ENCODE measurements around the gene AQP12B. TPM values are rescaled to one million over a fixed set of nuclear protein-coding genes. Genes with fewer than 3 reads are reported as not detected.
"Not testable (repeated sequence)": the region's sequence is repeated elsewhere in the genome, so short reads cannot be mapped to it uniquely, and the experiment has no call there.

The AQP12B gene, protein sequence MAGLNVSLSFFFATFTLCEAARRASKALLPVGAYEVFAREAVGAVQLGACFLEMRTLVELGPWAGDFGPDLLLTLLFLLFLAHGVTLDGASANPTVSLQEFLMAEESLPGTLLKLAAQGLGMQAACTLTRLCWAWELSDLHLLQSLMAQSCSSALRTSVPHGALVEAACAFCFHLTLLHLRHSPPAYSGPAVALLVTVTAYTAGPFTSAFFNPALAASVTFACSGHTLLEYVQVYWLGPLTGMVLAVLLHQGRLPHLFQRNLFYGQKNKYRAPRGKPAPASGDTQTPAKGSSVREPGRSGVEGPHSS
- 1 to 10 TPM in 1 of 2 donors, under 1 TPM in 1; 0.85 to 2.4 TPM for total RNA-seq
- long read RNA-seq, partial matches to known transcripts, result 0 of 2 reads
- long read RNA-seq, other reads (novel, unspliced or antisense), result 2 of 2 reads

DNA sequence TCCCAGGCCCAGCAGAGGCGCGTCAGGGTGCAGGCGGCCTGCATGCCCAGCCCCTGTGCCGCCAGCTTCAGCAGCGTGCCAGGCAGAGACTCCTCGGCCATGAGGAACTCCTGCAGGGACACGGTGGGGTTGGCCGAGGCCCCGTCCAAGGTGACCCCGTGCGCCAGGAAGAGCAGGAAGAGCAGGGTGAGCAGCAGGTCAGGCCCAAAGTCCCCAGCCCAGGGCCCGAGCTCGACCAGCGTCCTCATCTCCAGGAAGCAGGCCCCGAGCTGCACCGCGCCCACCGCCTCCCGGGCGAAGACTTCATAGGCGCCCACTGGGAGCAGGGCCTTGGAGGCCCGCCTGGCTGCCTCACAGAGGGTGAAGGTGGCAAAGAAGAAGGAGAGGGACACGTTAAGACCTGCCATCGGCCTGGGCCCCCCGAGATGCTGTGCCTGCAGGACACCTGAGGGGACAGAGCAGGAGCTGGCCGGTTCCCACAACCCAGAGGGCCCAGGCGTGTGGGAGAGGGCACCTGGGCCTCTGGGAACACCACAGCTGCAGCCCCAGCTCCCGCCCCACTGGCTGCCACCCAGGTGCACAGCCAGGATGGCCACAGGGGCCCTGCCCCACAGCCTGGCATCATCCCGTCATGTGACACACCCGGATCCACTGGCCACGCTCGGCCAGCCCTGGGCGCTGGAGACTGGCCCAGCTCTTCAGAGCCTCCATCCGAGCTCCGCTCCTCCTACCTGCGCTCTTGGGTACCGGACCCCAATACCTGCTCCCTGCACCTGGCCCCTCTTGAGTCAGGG is at the start of gene AQP12B:
Gene AQP12B (minus strand): TSS at position 455 of the 794 bp plus-strand sequence. CDS start 48 bp downstream, at position 407.
- intact Hi-C loops (cut with DNase I, micrococcal nuclease); DNase-seq: not testable (repeated sequence)
- ATAC-seq, result peak; percentile 20

DNA sequence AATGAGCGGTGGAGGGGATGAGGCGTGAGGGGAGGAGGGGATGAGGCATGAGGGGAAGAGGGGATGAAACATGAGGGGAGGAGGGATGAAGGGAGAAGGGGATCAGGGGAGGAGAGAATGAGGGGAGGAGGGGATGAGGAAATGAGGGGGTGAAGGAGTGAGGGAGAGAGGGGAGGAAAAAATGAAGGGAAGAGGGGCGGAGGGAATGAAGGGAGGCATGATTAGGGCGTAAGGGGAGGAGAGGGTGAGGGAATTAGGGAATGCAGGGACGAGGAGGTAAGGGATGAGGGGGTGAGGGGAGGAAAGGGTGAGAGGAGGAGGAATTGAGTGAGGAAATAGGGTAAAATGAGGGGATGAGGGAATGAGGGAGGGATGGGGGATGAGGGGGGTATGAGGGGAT is 49.5 kb upstream of the AQP12B start:
- DNase-seq, result no peak
- intact Hi-C loops (cut with DNase I, micrococcal nuclease), result no loop called here
- ATAC-seq, result no peak

DNA sequence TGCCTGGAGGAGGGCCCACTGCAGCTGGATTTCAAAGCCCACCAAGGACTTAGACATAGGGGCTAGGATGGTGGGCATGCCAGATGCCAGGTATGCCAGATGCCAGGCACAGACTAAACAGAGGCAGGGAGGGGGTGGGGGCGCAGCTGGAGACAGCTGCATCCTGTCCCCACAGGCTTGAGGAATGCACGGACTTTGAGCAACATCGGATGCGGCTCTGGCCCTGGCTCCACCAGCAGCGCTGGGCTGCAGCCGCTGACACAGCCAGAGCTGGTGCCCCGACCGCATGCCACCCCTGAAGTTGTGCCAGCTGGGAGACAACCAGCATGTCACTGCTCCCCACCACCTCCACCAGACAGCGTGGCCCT is 48.5 kb upstream of the AQP12B start:
- intact Hi-C loops (cut with DNase I, micrococcal nuclease), result no loop called here
- ATAC-seq, result no peak
- no peak for DNase-seq

DNA sequence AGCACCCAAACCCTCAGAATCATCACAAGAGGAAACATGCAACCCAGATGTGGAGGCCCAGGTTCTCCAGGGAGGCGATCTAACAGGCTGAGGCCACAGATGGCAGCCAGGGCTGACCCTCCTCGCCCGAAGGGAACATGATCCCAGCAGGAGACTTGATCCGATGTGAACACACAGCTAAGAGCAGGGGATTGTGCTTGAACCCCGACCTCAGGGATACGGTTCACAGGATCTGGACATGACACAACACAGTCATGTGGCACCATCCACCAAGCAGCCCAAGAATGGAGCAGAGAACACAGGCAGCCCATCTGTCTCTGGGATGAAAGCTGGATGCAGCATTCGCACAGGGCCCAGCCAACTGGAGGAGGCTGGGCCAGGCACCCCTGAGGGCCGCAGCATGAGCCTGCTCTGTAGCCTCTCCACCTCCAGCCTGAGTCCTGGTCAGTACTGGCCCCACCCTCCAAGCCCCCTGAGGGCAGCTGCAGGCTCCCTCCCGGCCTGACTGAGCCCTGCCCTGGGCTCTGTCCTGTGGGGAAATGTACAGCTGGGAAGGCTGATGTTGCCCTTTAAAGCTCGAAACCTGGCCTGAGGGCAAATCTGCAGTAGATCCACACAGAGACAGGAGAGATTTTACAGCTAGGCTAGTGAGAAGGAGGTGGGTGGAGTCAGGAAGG is 48.0 kb upstream of the AQP12B start:
- ATAC-seq (no peak), DNase-seq (no peak)
- intact Hi-C loops (cut with DNase I, micrococcal nuclease), result no loop called here

DNA sequence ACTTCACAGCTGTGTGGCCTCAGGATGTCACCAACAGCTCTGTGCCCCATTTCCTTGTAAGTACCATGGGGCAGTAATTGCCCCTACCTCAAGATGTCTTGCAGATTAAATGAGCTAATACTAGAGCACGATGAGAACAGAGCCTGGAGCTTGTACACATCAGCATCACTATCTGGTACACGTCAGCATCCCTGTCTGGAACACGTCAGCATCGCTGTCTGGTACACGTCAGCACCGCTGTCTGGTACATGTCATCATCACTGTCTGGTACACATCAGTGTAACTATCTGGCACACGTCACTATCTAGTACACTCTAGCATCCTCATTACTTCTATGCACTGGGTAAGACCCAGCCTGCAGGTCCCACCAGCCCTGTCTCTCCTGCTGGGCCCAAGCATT is 46.1 kb upstream of the AQP12B start:
- ATAC-seq (no peak), DNase-seq (no peak)
- intact Hi-C loops (cut with DNase I, micrococcal nuclease), result no loop called here

DNA sequence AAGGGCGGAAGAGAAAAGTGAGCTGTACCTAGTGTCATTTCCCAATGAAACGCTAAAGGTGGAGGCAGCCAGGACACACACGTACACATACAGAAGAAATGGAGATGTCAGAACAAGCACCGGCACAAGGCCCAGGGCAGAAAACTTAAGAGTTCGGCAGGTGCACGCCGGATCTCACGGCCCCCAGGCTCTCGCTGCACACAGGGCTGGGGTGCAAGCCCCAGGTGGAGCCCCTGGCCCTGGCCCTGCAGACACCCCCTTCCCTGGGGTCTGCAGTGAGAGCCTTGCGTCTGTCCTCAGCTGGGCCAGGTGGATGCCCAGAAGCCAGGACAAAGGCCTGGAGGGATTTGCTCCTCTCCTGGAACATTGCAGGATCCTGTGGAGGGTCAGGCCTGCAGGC is 45.7 kb upstream of the AQP12B start:
- ATAC-seq (no peak), DNase-seq (no peak)
- intact Hi-C loops (cut with DNase I, micrococcal nuclease), result no loop called here

DNA sequence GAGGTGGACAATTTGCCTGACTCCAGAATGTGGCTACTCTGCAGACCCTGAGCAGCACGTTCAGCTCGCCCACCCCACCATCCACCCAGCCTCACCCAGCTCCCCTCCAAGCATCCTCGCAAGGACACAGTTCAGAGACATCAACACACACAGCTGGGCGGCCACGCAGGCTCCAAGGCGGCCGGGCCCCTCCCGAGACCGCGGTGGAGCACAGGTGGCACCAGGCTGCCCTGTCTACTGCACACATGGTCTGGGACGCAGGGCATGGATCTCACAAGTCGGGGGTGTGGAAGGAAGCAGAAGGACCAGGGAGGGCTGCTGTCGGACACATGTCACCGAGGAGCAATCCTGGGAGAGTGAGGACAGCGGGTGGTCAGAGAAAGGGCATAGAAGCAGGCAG is 45.2 kb upstream of the AQP12B start:
- DNase-seq, result no peak
- intact Hi-C loops (cut with DNase I, micrococcal nuclease), result no loop called here
- no peak for ATAC-seq

DNA sequence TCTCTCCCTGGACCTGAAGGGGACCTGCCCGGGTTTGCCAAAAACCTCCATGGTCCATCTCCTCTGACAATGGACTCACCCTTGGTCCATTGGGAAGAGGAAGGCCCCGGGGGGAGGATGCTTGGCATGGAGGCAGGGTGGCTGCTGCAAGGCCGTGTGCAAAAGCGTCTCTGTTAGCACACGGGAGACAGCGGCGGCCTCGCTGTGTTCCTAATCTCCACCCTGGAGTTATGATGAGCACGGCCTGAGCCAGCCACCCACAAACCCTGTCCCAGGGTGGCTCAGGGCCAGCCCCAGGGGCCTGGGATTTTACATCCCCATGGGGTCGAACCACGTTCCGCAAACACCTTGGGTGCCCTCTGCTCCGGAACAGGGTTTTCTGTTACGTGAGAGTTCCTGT is 44.8 kb upstream of the AQP12B start:
- intact Hi-C loops (cut with DNase I, micrococcal nuclease), result no loop called here
- DNase-seq (no peak), ATAC-seq (no peak)

DNA sequence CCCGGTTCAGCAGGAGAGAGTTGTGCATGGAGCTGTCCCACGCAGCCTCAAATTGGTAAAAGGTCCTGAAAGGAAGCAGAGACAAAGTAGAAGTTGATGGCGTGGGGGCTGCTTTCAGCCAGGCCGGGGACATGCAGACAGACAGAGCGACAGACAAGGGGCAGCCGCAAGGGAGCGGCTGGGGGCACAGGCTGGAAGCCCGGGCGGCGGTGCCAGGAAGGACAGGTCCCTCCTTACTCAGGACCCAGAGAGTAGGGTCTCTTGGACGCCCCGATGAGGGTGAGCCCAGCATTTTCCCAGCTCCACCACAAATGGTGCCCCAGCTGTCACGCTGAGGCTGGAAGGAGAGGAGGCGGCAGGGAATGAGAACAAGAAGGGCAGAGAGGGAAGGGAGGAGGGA is 44.2 kb upstream of the AQP12B start:
- no peak for ATAC-seq
- no peak for DNase-seq
- intact Hi-C loops (cut with DNase I, micrococcal nuclease), result no loop called here

DNA sequence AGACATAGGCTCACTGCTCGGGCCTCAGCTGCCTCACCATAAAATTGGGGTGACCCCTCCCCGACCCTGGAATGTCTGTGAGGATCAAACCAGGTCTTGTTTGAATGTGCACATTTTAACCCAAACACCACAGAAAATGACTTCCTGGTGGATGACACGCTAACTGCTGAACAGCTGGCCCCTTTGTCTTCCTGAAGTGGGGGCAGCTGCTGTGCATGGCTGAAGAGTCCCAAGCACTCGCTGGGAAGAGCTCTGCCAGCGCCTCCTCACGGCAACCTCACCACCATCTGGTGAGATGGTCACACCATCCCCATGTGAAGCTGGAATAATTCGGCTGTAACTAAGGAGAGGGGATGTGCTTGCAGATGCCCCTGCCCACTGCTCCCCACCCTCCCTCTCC is 43.0 kb upstream of the AQP12B start:
- DNase-seq, result no peak
- intact Hi-C loops (cut with DNase I, micrococcal nuclease), result no loop called here
- ATAC-seq, result no peak

DNA sequence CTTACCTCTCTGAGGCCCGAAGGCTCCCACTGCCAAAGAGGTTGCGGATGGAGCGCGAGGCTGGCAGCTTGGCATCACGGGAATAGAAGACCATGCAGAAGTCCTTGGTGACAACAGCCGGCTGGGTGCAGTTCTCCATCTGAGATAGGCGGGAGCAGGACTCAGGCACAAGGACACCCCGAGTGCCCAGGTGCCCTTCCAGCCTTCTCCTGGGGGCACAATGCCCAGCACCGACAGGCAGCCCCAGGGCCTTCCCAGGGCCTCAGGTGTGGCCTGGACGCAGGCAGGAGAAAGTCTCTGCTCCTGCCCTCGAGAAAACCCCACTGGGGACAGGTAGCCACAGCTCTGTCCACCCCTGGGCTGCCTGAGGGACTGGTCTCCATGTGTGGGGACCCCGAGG is 42.6 kb upstream of the AQP12B start:
- intact Hi-C loops (cut with DNase I, micrococcal nuclease), result no loop called here
- ATAC-seq, result no peak

DNA sequence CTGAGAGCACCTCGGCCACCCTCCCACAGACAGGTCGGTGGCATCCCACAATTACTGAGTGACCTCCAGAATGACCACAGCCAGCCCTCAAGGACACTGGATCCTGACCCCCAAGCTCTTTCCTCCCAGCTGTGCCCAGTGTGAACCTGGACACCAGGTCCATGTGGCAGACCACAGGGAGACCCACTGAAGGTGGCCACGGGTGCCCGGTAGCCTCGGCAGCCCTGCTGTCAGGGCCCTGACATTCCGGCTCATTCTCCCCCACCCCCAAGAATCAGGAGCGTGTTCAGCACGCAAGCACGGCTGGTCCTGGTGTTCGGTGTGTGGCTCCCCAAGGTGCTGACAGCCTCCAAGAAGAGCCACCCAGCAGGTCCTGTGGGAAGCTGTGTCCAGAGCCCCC is 41.7 kb upstream of the AQP12B start:
- DNase-seq, result no peak
- ATAC-seq, result no peak
- intact Hi-C loops (cut with DNase I, micrococcal nuclease), result no loop called here

More for the DNA sequence above, 42.6 kb upstream of the AQP12B start:
- no peak for DNase-seq

DNA sequence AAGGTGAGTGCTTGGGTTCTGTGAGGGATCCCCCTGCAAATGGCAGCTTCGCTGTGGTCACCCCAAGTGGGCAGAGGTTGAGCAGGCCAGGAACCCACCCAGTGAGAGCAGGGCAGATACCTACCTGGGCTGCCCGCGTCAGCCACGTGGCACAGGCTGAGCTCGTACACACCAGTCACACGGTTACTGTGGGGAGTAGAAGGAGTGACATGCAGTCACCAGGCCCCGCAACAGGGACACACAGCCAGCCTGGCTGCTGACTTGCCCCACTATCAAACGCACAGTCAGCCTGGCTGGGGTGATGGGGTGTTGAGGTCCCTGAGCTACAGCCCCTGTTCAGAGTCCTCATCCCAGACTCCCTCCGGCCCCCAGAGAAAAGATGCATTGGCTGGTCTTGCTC is 41.2 kb upstream of the AQP12B start:
- no peak for DNase-seq
- ATAC-seq, result no peak
- intact Hi-C loops (cut with DNase I, micrococcal nuclease), result no loop called here

DNA sequence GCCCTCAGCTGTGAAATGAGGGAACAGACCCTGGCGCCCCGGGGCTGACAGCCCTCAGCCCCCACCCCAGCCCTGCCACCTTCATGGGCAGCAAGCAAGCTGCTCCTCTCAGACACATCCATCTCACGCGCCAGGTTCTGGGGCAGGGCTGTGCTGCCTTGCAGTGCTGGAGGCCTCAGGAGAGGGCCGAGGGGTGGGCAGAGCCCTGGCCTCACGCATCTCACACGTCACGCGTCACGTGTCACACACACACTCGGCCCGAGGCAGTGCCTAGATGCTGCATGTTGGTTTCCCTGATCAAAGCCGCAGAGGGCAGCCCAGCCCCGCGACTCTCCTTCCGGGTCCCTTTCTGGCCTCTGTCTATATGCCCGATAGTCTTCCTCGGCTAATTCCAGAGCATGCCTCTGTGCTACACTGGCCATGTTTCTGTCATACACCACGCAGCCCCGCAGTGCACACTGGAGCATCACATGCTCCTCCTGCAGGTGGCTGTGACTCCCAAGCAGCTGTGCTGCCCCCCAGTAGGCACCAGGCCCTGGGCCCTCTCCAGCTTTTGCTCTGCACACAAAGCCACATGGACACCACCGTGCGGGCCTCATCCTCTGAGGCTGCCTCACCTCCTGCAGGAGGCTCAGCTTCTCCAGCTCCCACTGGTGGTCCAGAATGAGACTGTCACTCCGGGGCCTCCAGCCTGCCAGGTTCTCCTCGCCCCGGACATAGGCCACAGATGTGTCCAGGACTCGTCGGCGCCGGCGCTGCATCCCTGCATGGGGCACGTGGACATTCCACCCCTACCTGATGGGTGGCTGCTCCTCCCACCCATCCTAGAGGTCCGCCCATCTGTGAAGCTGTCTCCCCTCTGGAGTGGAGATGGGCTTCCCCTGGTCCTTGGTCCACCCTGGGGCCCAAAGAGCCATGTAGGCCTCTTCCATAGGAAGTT is 40.4 kb upstream of the AQP12B start:
- no peak for ATAC-seq
- intact Hi-C loops (cut with DNase I, micrococcal nuclease), result no loop called here
- DNase-seq, result no peak

DNA sequence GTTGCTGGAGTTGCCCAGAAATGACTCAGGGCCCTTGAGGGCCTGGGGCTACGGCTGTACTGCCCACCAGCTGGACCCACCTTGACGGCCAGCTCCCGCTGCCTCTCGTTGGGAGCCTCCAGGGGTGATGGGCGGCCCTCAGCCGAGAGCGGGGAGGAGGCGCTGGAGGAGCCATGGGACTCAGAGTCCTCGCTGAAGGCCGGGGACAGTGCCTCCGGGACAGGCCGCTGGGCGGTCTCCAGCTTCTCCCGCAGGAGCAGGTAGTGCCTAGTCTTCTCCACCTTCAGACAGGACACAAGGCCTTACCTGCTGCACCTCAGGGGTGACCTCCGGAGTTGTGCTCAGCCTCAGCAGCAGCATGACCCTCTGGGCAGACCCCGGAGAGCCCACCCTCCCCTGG is 39.7 kb upstream of the AQP12B start:
- no peak for DNase-seq
- intact Hi-C loops (cut with DNase I, micrococcal nuclease), result no loop called here
- no peak for ATAC-seq

DNA sequence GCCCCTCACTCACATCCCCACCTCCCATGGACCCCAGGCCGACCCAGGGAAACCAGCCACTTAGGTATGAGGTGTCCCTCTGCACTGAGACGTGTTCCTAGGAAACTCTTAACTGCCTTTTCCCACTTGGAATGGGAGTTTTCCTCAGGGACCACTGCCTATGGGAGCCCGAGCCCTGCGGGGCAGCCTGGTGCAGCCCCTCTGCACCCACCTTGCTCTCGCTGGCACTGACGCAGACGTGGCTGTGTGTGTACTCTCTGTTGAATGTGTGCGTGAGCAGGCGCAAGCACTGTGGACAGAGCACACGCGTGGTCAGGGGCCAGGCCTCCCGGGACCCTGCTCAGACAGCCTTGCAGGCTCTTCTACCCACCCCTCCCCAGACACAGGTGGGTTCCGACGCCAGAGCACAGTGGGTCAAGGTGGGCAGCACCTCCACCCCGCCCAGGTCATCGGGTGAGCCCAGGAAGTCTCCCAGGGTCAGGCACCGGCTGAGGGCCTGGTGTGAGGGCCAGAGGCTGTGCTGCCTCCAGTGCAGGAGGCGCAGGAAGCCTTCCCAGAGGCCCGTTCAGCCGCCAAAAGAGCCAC is 39.0 kb upstream of the AQP12B start:
- DNase-seq (no peak), ATAC-seq (no peak)
- intact Hi-C loops (cut with DNase I, micrococcal nuclease), result no loop called here

DNA sequence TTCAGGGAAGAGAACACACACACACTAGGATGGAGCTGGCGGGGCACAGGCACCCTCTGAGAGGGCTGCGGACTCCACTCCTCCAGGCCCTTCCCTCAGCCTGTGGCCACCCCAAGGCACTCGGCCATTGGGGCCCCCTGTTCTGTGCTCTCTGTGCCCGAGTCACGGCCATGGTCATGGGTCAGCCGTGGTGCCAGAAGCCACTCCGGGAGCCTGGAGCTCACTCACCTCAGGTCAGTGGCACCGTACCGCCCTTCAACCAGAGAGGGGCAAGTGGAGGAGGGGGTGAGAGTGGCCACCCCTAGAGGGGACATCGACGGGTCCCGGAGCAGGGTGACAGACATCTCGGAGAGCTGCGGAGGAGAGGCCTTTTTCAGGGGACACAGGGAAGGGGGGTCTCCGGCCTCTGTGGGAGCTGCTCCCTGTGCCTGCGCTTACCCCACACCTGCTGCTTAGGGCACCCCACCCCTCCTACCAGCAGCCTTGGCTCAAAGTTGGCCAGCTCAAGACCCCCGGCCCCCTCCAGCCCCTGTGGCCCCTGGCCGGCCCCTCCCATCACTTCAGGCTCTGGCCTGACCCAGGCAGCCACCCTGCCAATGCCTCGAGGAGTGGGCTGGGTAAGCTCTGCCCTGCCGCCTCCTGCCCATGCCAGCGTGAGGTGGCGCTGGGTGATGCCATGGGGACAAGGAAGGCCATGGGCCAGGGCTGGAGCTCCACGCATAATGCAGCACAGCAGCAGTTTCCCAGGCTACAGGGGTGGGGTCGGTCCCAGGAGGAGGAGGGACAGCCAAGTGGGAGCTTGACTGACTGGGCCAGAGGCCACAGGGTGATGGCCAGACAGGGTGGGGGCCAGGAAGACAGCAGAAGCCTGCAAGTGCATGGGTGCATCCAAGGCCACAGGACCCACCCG is 38.3 kb upstream of the AQP12B start:
- no peak for ATAC-seq
- DNase-seq, result no peak
- intact Hi-C loops (cut with DNase I, micrococcal nuclease), result no loop called here
